Spleen (tissue), 11 donors: ENCODE data around the gene TRIM73. TPM values are rescaled to one million over a fixed set of nuclear protein-coding genes. Genes with fewer than 3 reads are reported as not detected.
A peak's percentile ranks its signal among the peaks of the same experiment; 100 is the strongest.
"Not testable (repeated sequence)": the region's sequence is repeated elsewhere in the genome, so short reads cannot be mapped to it uniquely, and the experiment has no call there.

Experiments used
- DNase-seq: peaks from one replicate; pipeline ENCODE4 v3.0.0-alpha.2; 2020
- H3K27ac ChIP-seq, 8 donors: fragments of 200-600 bp; sonication (generic) in 7 of 8; 1 replicate in 4 of 8; 2 replicates in 4 of 8; pipeline versions ENCODE4 v1.5.0 to v1.8.0; 2016 to 2021; ENCODE audit warnings: inconsistent platforms in 4 of 8, mild to moderate bottlenecking in 4 of 8, moderate library complexity in 1 of 8
- H3K27me3 ChIP-seq, 7 donors: fragments of 200-600 bp; sonication (generic) in 6 of 7; replicated peaks in 1 of 7; 1 replicate in 4 of 7; 2 replicates in 3 of 7; pipeline versions ENCODE4 v1.5.0 to v1.8.0; 2016 to 2021; ENCODE audit warnings: inconsistent platforms in 3 of 7, mild to moderate bottlenecking in 1 of 7
- H3K36me3 ChIP-seq, 6 donors: fragments of 200-600 bp; sonication (generic) in 5 of 6; 1 replicate in 4 of 6; 2 replicates in 2 of 6; pipeline versions ENCODE4 v1.5.0 to v1.8.0; 2016 to 2021; ENCODE audit warnings: inconsistent platforms in 2 of 6
- H3K4me1 ChIP-seq, 6 donors: fragments of 200-600 bp; sonication (generic) in 5 of 6; 1 replicate in 3 of 6; 2 replicates in 3 of 6; pipeline versions ENCODE4 v1.5.0 to v1.8.0; 2016 to 2021; ENCODE audit warnings: inconsistent platforms in 3 of 6
- H3K4me3 ChIP-seq, 8 donors: fragments of 200-600 bp; sonication (generic) in 7 of 8; 1 replicate in 4 of 8; 2 replicates in 4 of 8; pipeline versions ENCODE4 v1.5.0 to v1.8.0; 2016 to 2021; ENCODE audit warnings: inconsistent platforms in 4 of 8, mild to moderate bottlenecking in 4 of 8, moderate library complexity in 2 of 8
- H3K9me3 ChIP-seq, 8 donors: fragments of 200-600 bp; sonication (generic) in 7 of 8; 1 replicate in 4 of 8; 2 replicates in 4 of 8; pipeline versions ENCODE4 v1.5.0 to v1.8.0; 2016 to 2021; ENCODE audit warnings: inconsistent platforms in 4 of 8
- CTCF ChIP-seq, 11 experiments: fragments of 200-600 bp in 7 of 11; fragments of 450-650 bp in 4 of 11; sonication (generic) in 4 of 11; IDR thresholded peaks in 8 of 11; conservative IDR thresholded peaks in 3 of 11; 1 replicate in 7 of 11; 2 replicates in 4 of 11; pipeline versions ENCODE4 v1.4.0 to v1.8.0; 2016 to 2021; ENCODE audit warnings: antibody characterized with exemption in 11 of 11, inconsistent platforms in 4 of 11, mild to moderate bottlenecking in 1 of 11
- POLR2A ChIP-seq, 3 donors: fragments of 450-650 bp; IDR thresholded peaks; one replicate each; pipeline ENCODE4 v1.5.1; 2017; ENCODE audit warnings: antibody characterized with exemption in 3 of 3, mild to moderate bottlenecking in 1 of 3
- POLR2AphosphoS5 ChIP-seq, 3 donors: sonication (generic); formaldehyde crosslinking; IDR thresholded peaks; one replicate each; pipeline ENCODE4 v1.5.1; 2017; ENCODE audit warnings: antibody characterized with exemption in 3 of 3
- WGBS, 5 donors: extraction: QIAGEN DNeasy Blood & Tissue Kit in 3 of 5; methylation state at CpG; one replicate each; pipeline versions ENCODE4 v1.1.5 to v1.1.7; 2013 to 2018; 5-methylcytosine and 5-hydroxymethylcytosine counted together
- intact Hi-C: fragments of 100-400 bp; cut with DNase I; formaldehyde crosslinking; loops from one replicate; pipeline ENCODE4 v1.15.0; 2023; ENCODE audit warnings: low total_unique reads
- polyA plus RNA-seq, 3 donors: library from polyadenylated mRNA; stranded (reverse); fragments of 200-250 nt; gene quantifications; one replicate each; pipeline ENCODE4 v1.2.1, GENCODE V29; 2013
- total RNA-seq, 7 donors: library from RNA; depleted of rRNA in 3 of 7; stranded (reverse); fragments of >200 nt in 3 of 7; fragmentation: NEBNext Ultra II Directional in 4 of 7; extraction: Animal tissue kit (Norgen Biotek cat#: 25700) in 4 of 7; gene quantifications; one replicate each; pipeline versions ENCODE4 v1.1.0 to v1.2.1, GENCODE V29; 2016 to 2021
- donor health status: healthy with polysubstance abuse.
- donor health status: DM: no; HTN: no; CAD: no; lungs with moderate emphysema.
- donor health status: DM: no; HTN: no; CAD: no.
- donor health status: Bipolar disorder and iron deficiency.
- donor health status: healthy.
- donor health status: DM: no; HTN: no; CAD: no.
- donor health status: DM: yes; HTN: yes; CAD: no.

Gene TRIM73
- total and polyA plus RNA-seq, 10 donors: 2.4 to 7.7 (median 4.5) TPM

- DNase-seq, H3K9me3 ChIP-seq, H3K27ac ChIP-seq, intact Hi-C loops, H3K27me3 ChIP-seq, H3K4me3 ChIP-seq: not testable (repeated sequence)
- H3K36me3 ChIP-seq: peaks cover 0 to 72% (median 26%) of the 10 kb centered on the region in 6 donors
- H3K4me1 ChIP-seq: peaks cover 0 to 11% (median 0%) of the 10 kb centered on the region in 6 donors
- 89 to 98% (median 95%) methylated on average over 18 to 33 of the region's 50 CpGs for WGBS, 5 donors
- peak in 1 of 3 donors; percentile 43 for TF ChIP-seq POLR2AphosphoS5 (IDR thresholded peaks at IDR 0.05)
Measured at GRCh38 chr7:75421798-75422710, 26.6 kb downstream of the TRIM73 start.

GRCh38 chr7:75423481-75423880 lies 28.1 kb downstream of the TRIM73 start:
- 67 to 92% (median 82%) methylated on average over 3 to 11 of the region's 15 CpGs for WGBS, 5 donors
- DNase-seq: peak; percentile 64
- not testable (repeated sequence) for H3K9me3 ChIP-seq

GRCh38 chr7:75439000-75439399 lies 43.6 kb downstream of the TRIM73 start:
- H3K27me3 ChIP-seq, H3K27ac ChIP-seq, H3K4me3 ChIP-seq, intact Hi-C loops, H3K9me3 ChIP-seq, DNase-seq: not testable (repeated sequence)
- peaks cover 0 to 51% (median 7%) of the 10 kb centered on the region in 6 donors for H3K4me1 ChIP-seq
- 93 to 98% (median 97%) methylated on average over 4 of the region's 4 CpGs for WGBS, 5 donors
- H3K36me3 ChIP-seq: peaks cover 3 to 72% (median 66%) of the 10 kb centered on the region in 6 donors

More at GRCh38 chr7:75423481-75423880, 28.1 kb downstream of the TRIM73 start:
- intact Hi-C loops, H3K27ac ChIP-seq, H3K4me3 ChIP-seq, H3K27me3 ChIP-seq: not testable (repeated sequence)
- Histone ChIP-seq H3K4me1 (peaks cover 5 to 21% (median 8%) of the 10 kb centered on the region in 6 donors), H3K36me3 (peaks cover 0 to 63% (median 24%) of the 10 kb centered on the region in 6 donors)

- Histone ChIP-seq H3K4me1 (peaks cover 0 to 44% (median 6%) of the 10 kb centered on the region in 6 donors), H3K36me3 (peaks cover 3 to 42% (median 35%) of the 10 kb centered on the region in 6 donors), H3K27ac (peak overlapping the region; percentile 51 to 91 (median 83)), H3K4me3 (peak overlapping the region; percentile 12 to 71 (median 52))
- WGBS, 5 donors: 1 to 3% (median 2%) methylated on average over 3 to 20 of the region's 37 CpGs
- DNase-seq, H3K9me3 ChIP-seq, H3K27me3 ChIP-seq, intact Hi-C loops: not testable (repeated sequence)
Measured at GRCh38 chr7:75442101-75442464, 46.7 kb downstream of the TRIM73 start.

GRCh38 chr7:75442465-75443111 lies 47.2 kb downstream of the TRIM73 start:
- intact Hi-C loops, H3K9me3 ChIP-seq, H3K27me3 ChIP-seq: not testable (repeated sequence)
- peak; percentile 84 for DNase-seq
- Histone ChIP-seq H3K36me3 (peaks cover 3 to 37% (median 31%) of the 10 kb centered on the region in 6 donors), H3K4me3 (peak overlapping the region; percentile 47 to 71 (median 54)), H3K4me1 (peaks cover 0 to 44% (median 6%) of the 10 kb centered on the region in 6 donors), H3K27ac (peak overlapping the region; percentile 51 to 91 (median 83))
- peak; percentile 15 to 69 (median 64) for TF ChIP-seq POLR2AphosphoS5 (IDR thresholded peaks at IDR 0.05)
- TF ChIP-seq POLR2A (IDR thresholded peaks at IDR 0.05): peak in 1 of 3 donors; percentile 65
- WGBS, 5 donors: 0 to 1% (median 0%) methylated on average over 20 to 46 of the region's 76 CpGs; no CpG with 5 or more reads in 1 of the 5 donors

GRCh38 chr7:75449946-75450345 lies 54.5 kb downstream of the TRIM73 start:
- H3K9me3 ChIP-seq, H3K4me3 ChIP-seq, H3K27me3 ChIP-seq, DNase-seq, H3K27ac ChIP-seq, H3K4me1 ChIP-seq, intact Hi-C loops: not testable (repeated sequence)
- 88 to 98% (median 92%) methylated on average over 2 to 4 of the region's 5 CpGs for WGBS, 5 donors
- H3K36me3 ChIP-seq: peaks cover 0 to 19% (median 0%) of the 10 kb centered on the region in 6 donors

GRCh38 chr7:75452494-75452955 lies 57.1 kb downstream of the TRIM73 start:
- H3K9me3 ChIP-seq, H3K27me3 ChIP-seq, H3K4me3 ChIP-seq, DNase-seq, H3K4me1 ChIP-seq, intact Hi-C loops: not testable (repeated sequence)
- 11 to 38% (median 17%) methylated on average over 2 to 4 of the region's 4 CpGs for WGBS, 5 donors
- Histone ChIP-seq H3K36me3 (peaks cover 0 to 21% (median 0%) of the 10 kb centered on the region in 6 donors), H3K27ac (peak overlapping the region in 1 of 8 donors; percentile 4)
- peak in 6 of 11 experiments; percentile 19 to 60 (median 50) for TF ChIP-seq CTCF (IDR thresholded peaks at IDR 0.05 in 8 of 11, conservative IDR thresholded peaks at IDR 0.05 in 3 of 11)
